GM06990 (cell line): ENCODE results near the gene CETP.

Experiments used
- DNase-seq: peaks from one replicate; pipeline ENCODE4 v3.0.0-alpha.2; 2011; ENCODE audit not compliant: insufficient read length; ENCODE audit errors: extremely low read depth
- H3K27me3 ChIP-seq: replicated peaks from 2 replicates; pipeline ENCODE4 v1.6.0; 2011; ENCODE audit warnings: low read length; ENCODE audit not compliant: control insufficient read depth, insufficient read depth
- H3K36me3 ChIP-seq: 2 replicates; pipeline ENCODE4 v1.5.1; 2011; ENCODE audit warnings: low read length; ENCODE audit not compliant: control insufficient read depth, insufficient read depth
- H3K4me3 ChIP-seq: replicated peaks from 2 replicates; pipeline ENCODE4 v1.5.1; 2011; ENCODE audit warnings: low read depth, mild to moderate bottlenecking, control low read depth, low read length
- CTCF ChIP-seq: IDR thresholded peaks from 2 replicates; pipeline ENCODE4 v1.5.1; 2011; ENCODE audit warnings: low read length, control low read depth, mild to moderate bottlenecking, inconsistent platforms; ENCODE audit not compliant: insufficient read depth, poor library complexity, severe bottlenecking

CETP gene

GRCh38 chr16:56977823-56978430 is 16.2 kb downstream of the CETP start:
- DNase-seq, result no peak
- H3K4me3 ChIP-seq, result no peak overlapping the region
- H3K36me3 ChIP-seq, result no peaks in the 10 kb centered on the region; the same call in 1 of the 2 replicates
- H3K27me3 ChIP-seq, result no peaks in the 10 kb centered on the region
- TF ChIP-seq CTCF, result no peak

GRCh38 chr16:56980201-56980535 is 18.4 kb downstream of the CETP start:
- H3K36me3 ChIP-seq, result peaks cover 2% of the 10 kb centered on the region
- DNase-seq, result no peak
- no peak for TF ChIP-seq CTCF
- no peak overlapping the region for H3K4me3 ChIP-seq
- no peaks in the 10 kb centered on the region for H3K27me3 ChIP-seq

- H3K4me3 ChIP-seq, result no peak overlapping the region
- no peak for DNase-seq
- peaks cover 2% of the 10 kb centered on the region for H3K36me3 ChIP-seq
- no peak for TF ChIP-seq CTCF
- no peaks in the 10 kb centered on the region for H3K27me3 ChIP-seq
Observed at GRCh38 chr16:56980792-56981724, 19.3 kb downstream of the CETP start.

GRCh38 chr16:56981729-56982271 is 20.1 kb downstream of the CETP start:
- TF ChIP-seq CTCF, result no peak
- Histone ChIP-seq H3K27me3 (no peaks in the 10 kb centered on the region), H3K4me3 (no peak overlapping the region), H3K36me3 (peaks cover 2% of the 10 kb centered on the region)
- DNase-seq, result no peak

- Histone ChIP-seq H3K4me3 (no peak overlapping the region), H3K27me3 (no peaks in the 10 kb centered on the region), H3K36me3 (peaks cover 2% of the 10 kb centered on the region)
- DNase-seq, result no peak
- TF ChIP-seq CTCF, result no peak
Observed at GRCh38 chr16:56982695-56983094, 20.9 kb downstream of the CETP start.
